SK-N-SH (cell line): ENCODE measurements around the gene CHKB. TPM values are rescaled to one million over a fixed set of nuclear protein-coding genes. Genes with fewer than 3 reads are reported as not detected.

Experiments
- CTCF ChIA-PET: fragments of 300-600, 350-600 bp; formaldehyde crosslinking; extraction: SDS; loops from one replicate; lab custom pipeline; 2021; lab: Yijun Ruan, JAX
- POLR2A ChIA-PET: fragments of 350-600 bp; sonication (Branson Sonifier 250); formaldehyde crosslinking; extraction: SDS; loops from one replicate; lab custom pipeline; 2020; ENCODE audit warnings: antibody characterized with exemption, inconsistent platforms; lab: Yijun Ruan, JAX
- DNase-seq: peaks from one replicate; pipeline ENCODE4 v3.0.0; 2012
- H2AFZ ChIP-seq: fragments of 200-600 bp; sonication (generic); 2 replicates; pipeline ENCODE4 v1.8.1; 2016; ENCODE audit warnings: antibody characterized with exemption, mild to moderate bottlenecking, low read depth
- H3F3A ChIP-seq: fragments of 200-600 bp; sonication (generic); replicated peaks from 2 replicates; pipeline ENCODE3; 2016; ENCODE audit warnings: antibody characterized with exemption, mild to moderate bottlenecking; ENCODE audit not compliant: insufficient read depth
- H3K27ac ChIP-seq, 2 experiments: fragments of 200-500 bp in 1 of 2; fragments of 200-600 bp in 1 of 2; sonication (Bioruptor generic) in 1 of 2; sonication (generic), shearing (Covaris generic) in 1 of 2; 2 replicates each; pipeline versions ENCODE4 v1.5.1 to v1.6.1; 2014 to 2016; ENCODE audit warnings: low read depth in 2 of 2, inconsistent platforms in 1 of 2, low read length in 1 of 2, mild to moderate bottlenecking in 1 of 2, mixed read lengths in 1 of 2
- H3K27me3 ChIP-seq: fragments of 200-600 bp; sonication (generic), shearing (Covaris generic); 2 replicates; pipeline ENCODE4 v1.6.1; 2016; ENCODE audit warnings: mixed run types; ENCODE audit not compliant: insufficient read depth
- H3K36me3 ChIP-seq, 2 experiments: fragments of 200-500 bp in 1 of 2; fragments of 200-600 bp in 1 of 2; sonication (Bioruptor generic) in 1 of 2; sonication (generic) in 1 of 2; replicated peaks in 1 of 2; 2 replicates each; pipeline versions ENCODE3 to v1.5.1; 2014 to 2016; ENCODE audit warnings: low read length in 1 of 2, mild to moderate bottlenecking in 1 of 2; ENCODE audit not compliant: insufficient read depth in 2 of 2, control insufficient read depth in 1 of 2
- H3K4me1 ChIP-seq, 2 experiments: fragments of 200-500 bp in 1 of 2; fragments of 200-600 bp in 1 of 2; sonication (Bioruptor generic) in 1 of 2; sonication (generic), shearing (Covaris generic) in 1 of 2; 2 replicates each; pipeline versions ENCODE4 v1.5.1 to v1.6.1; 2014 to 2016; ENCODE audit warnings: low read depth in 1 of 2, low read length in 1 of 2, mixed run types in 1 of 2; ENCODE audit not compliant: insufficient read depth in 2 of 2, control insufficient read depth in 1 of 2
- H3K4me2 ChIP-seq: fragments of 200-600 bp; sonication (generic), shearing (Covaris generic); 2 replicates; pipeline ENCODE4 v1.6.1; 2017; ENCODE audit warnings: mixed run types
- H3K4me3 ChIP-seq, 2 experiments: fragments of 200-500 bp in 1 of 2; fragments of 200-600 bp in 1 of 2; sonication (Bioruptor generic) in 1 of 2; sonication (generic), shearing (Covaris generic) in 1 of 2; 2 replicates each; pipeline versions ENCODE4 v1.5.1 to v1.8.1; 2014 to 2016; ENCODE audit warnings: low read depth in 2 of 2, inconsistent platforms in 1 of 2, low read length in 1 of 2, mild to moderate bottlenecking in 1 of 2, mixed read lengths in 1 of 2, moderate library complexity in 1 of 2
- H3K79me2 ChIP-seq: fragments of 200-600 bp; sonication (generic); 2 replicates; pipeline ENCODE4 v1.8.1; 2017; ENCODE audit warnings: mild to moderate bottlenecking; ENCODE audit not compliant: insufficient read depth
- H3K9ac ChIP-seq: fragments of 200-600 bp; sonication (generic); 2 replicates; pipeline ENCODE4 v1.6.1; 2017; ENCODE audit warnings: mixed run types
- H3K9me2 ChIP-seq: fragments of 200-600 bp; sonication (generic); 2 replicates; pipeline ENCODE4 v1.6.1; 2017; ENCODE audit warnings: mixed run types
- H3K9me3 ChIP-seq: fragments of 200-600 bp; sonication (generic); 2 replicates; pipeline ENCODE4 v1.6.1; 2017; ENCODE audit warnings: mixed run types, mild to moderate bottlenecking, moderate library complexity
- H4K20me1 ChIP-seq: fragments of 200-600 bp; sonication (generic); 2 replicates; pipeline ENCODE4 v1.6.1; 2017; ENCODE audit warnings: mild to moderate bottlenecking, mixed run types; ENCODE audit not compliant: insufficient read depth
- CTCF ChIP-seq: fragments of 200-600 bp; sonication (generic); IDR thresholded peaks from 2 replicates; pipeline ENCODE4 v1.6.1; 2017; ENCODE audit warnings: antibody characterized with exemption, mild to moderate bottlenecking, moderate library complexity
- ELF1 ChIP-seq: IDR thresholded peaks from 2 replicates; pipeline ENCODE4 v1.4.0; 2012
- FOSL2 ChIP-seq: IDR thresholded peaks from 2 replicates; pipeline ENCODE4 v1.4.0; 2012; ENCODE audit warnings: low read depth, mild to moderate bottlenecking, moderate library complexity, borderline replicate concordance
- FOXJ3 ChIP-seq: sonication (generic); formaldehyde crosslinking; IDR thresholded peaks from 2 replicates; pipeline ENCODE4 v1.5.1; 2020; ENCODE audit warnings: mild to moderate bottlenecking, missing genetic modification reagents
- MAX ChIP-seq: IDR thresholded peaks from 2 replicates; pipeline ENCODE4 v1.4.0; 2012; ENCODE audit warnings: low read depth
- MEF2A ChIP-seq: IDR thresholded peaks from 2 replicates; pipeline ENCODE4 v1.4.0; 2012; ENCODE audit warnings: low read depth, borderline replicate concordance
- NRF1 ChIP-seq: IDR thresholded peaks from 2 replicates; pipeline ENCODE4 v1.6.1; 2012; ENCODE audit warnings: low read depth, mild to moderate bottlenecking, low read length
- RXRA ChIP-seq: IDR thresholded peaks from 2 replicates; pipeline ENCODE4 v1.4.0; 2012; ENCODE audit warnings: low read depth, mild to moderate bottlenecking, borderline replicate concordance
- SIN3A ChIP-seq: IDR thresholded peaks from 2 replicates; pipeline ENCODE4 v1.6.1; 2012; ENCODE audit warnings: low read depth, mild to moderate bottlenecking, low read length, moderate library complexity, borderline replicate concordance
- TEAD4 ChIP-seq: IDR thresholded peaks from 2 replicates; pipeline ENCODE4 v1.4.0; 2012; ENCODE audit warnings: mild to moderate bottlenecking, borderline replicate concordance; ENCODE audit not compliant: insufficient read depth
- YY1 ChIP-seq: IDR thresholded peaks from 2 replicates; pipeline ENCODE4 v1.4.0; 2012; ENCODE audit warnings: low read depth, mild to moderate bottlenecking
- WGBS: methylation state at CpG from one replicate; pipeline ENCODE4 v1.1.6; 2017; ENCODE audit warnings: low lambda C conversion rate; 5-methylcytosine and 5-hydroxymethylcytosine counted together
- polyA plus RNA-seq, 3 experiments: library from polyadenylated mRNA; depleted of rRNA; stranded (reverse); fragments of >200 nt; gene quantifications; 2 replicates each; pipeline ENCODE4 v1.2.3, GENCODE V29; 2012

The CHKB gene
- polyA plus RNA-seq, 1 of the 3 experiments (the other 2 are of a cell fraction), result 39.6 TPM

- Histone ChIP-seq H3K36me3 (no peaks in the 10 kb centered on the region), H3F3A (peaks cover 8% of the 10 kb centered on the region), H2AFZ (no peak overlapping the region), H3K27ac (no peak overlapping the region), H3K27me3 (no peaks in the 10 kb centered on the region), H3K9me3 (no peaks in the 10 kb centered on the region), H3K4me3 (no peak overlapping the region)
- 83% methylated on average over 3 of the region's 3 CpGs for WGBS
- ChIA-PET CTCF (interaction anchor here (0.6 to 1.2 kb wide), 4 partner anchors 10 to 61 kb away, joined by 3 to 6 read pairs (median 4); partner anchors contain the start of gene SCO2), POLR2A (no interaction called here)
- TF ChIP-seq RXRA (no peak), ELF1 (no peak), FOSL2 (no peak), NRF1 (no peak), MAX (no peak)
- TF ChIP-seq, all 33 proteins: peak for 0
- H3K79me2 ChIP-seq, result no peaks in the 10 kb centered on the region
- DNase-seq, result no peak
- no peak overlapping the region for H3K9ac ChIP-seq
- peaks cover 0 to 4% of the 10 kb centered on the region in 2 experiments; a peak in 1 of 4 replicates for H3K4me1 ChIP-seq
- no peaks in the 10 kb centered on the region for H3K9me2 ChIP-seq
- no peak overlapping the region for H3K4me2 ChIP-seq
- no peaks in the 10 kb centered on the region for H4K20me1 ChIP-seq
Observed at GRCh38 chr22:50560034-50560433, 22.6 kb downstream of the CHKB start.

GRCh38 chr22:50556703-50557102 lies 25.9 kb downstream of the CHKB start:
- Histone ChIP-seq H4K20me1 (no peaks in the 10 kb centered on the region), H3K9me3 (no peaks in the 10 kb centered on the region), H3F3A (peaks cover 8% of the 10 kb centered on the region), H3K4me3 (no peak overlapping the region), H3K9ac (no peak overlapping the region), H3K27ac (no peak overlapping the region), H3K36me3 (no peaks in the 10 kb centered on the region), H3K9me2 (no peaks in the 10 kb centered on the region), H3K4me1 (no peaks in the 10 kb centered on the region; a peak in 1 of 4 replicates), H3K4me2 (no peak overlapping the region), H2AFZ (no peak overlapping the region), H3K79me2 (no peaks in the 10 kb centered on the region), H3K27me3 (no peaks in the 10 kb centered on the region)
- DNase-seq, result no peak
- ChIA-PET CTCF (interaction anchor here (1.2 to 2.1 kb wide), 3 partner anchors 11 to 70 kb away, joined by 3 to 9 read pairs (median 5); partner anchors contain the start of genes KLHDC7B and SCO2), POLR2A (no interaction called here)
- TF ChIP-seq SIN3A, result no peak
- no peak for TF ChIP-seq MEF2A
- TF ChIP-seq FOXJ3 (CRISPR knock-in tag), result no peak
- TF ChIP-seq YY1, result no peak
- no peak for TF ChIP-seq TEAD4
- no peak for TF ChIP-seq CTCF
- no peak for TF ChIP-seq NRF1
- 44% methylated on average over 5 of the region's 5 CpGs for WGBS
